Activated naive CD4-positive, alpha-beta T cell treated with Interleukin-2 at 50 U/mL for 16 hours (primary cell): ENCODE measurements around the gene PIAS1.

Source experiments
- DNase-seq: peaks from one replicate; pipeline ENCODE4 v3.0.0-alpha.2; 2020

PIAS1 gene

DNA sequence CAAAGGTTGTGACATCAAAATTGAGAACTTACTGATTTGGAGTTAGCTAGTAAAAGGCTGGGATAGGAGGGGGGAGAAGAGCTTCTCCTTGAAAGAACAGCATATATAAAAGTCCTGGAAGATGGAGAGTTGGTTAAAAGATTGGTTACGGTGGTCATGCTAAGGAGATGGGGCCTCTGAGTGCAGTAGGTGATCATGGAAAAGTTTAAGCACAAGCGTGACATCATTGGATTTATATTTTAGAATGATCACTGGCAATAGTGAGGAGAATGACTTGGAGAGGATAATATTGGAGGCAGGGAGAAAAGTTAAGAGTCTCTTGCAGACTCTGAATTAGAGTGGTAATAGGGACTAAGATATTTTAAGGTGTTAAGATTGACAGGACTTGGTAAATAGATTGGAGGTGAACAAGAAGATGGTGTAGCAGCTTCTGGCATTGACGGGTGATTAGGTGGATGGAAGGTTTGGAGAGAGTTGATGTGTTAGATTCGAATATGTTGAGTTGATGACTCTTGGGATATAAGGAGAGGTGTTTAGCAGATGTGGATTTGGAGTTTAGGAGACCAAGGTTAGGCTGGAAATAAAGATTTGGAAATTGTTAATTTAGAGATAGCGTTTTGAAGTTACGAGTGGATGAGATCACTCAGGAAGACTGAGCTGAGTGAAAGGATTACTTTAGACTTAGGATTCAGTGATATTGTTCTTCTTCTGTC is 19.6 kb downstream of the PIAS1 start:
- DNase-seq: no peak

- no peak for DNase-seq
These were observed 21.8 kb downstream of the PIAS1 start for GRCh38 chr15:68075764-68076385.

DNA sequence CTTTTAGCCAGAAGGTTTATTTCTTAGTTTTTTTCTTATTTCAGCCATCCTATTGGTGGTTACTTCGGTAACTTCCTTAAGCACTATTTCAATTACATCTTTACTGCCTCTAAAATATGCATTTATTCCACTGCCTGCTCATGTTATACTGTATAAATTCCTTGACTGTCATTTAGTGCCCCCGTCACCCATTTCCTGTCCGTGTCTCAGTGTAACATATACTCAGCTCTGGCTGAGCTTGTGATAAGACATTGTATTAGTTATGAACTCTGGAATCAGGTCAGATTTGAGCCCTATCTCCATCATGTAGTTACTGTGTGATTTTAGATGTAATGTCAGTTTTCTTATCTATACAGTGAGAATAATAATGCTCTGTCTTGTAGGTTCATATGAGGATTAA is 24.2 kb downstream of the PIAS1 start:
- no peak for DNase-seq

DNA sequence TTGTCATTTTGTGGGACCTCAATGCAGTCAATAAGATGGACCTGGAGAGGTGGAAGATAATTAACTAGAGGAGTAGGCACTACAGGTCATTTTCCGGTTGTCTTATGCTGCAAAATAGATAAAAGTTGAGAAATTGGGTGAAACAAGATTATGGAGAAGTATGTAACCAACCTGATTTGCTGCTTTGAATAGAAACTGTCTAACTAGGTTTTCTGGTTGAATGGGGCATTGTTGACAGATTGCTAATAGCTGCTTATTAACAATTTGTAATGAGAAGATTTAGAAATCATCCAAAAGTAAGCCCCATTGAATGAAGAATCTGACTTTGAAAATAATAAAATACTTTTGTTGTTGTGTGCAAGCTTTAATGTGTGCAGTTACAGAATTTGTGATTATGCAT is 26.2 kb downstream of the PIAS1 start:
- no peak for DNase-seq

- no peak for DNase-seq
These were observed 26.7 kb downstream of the PIAS1 start for GRCh38 chr15:68080783-68081182.

DNA sequence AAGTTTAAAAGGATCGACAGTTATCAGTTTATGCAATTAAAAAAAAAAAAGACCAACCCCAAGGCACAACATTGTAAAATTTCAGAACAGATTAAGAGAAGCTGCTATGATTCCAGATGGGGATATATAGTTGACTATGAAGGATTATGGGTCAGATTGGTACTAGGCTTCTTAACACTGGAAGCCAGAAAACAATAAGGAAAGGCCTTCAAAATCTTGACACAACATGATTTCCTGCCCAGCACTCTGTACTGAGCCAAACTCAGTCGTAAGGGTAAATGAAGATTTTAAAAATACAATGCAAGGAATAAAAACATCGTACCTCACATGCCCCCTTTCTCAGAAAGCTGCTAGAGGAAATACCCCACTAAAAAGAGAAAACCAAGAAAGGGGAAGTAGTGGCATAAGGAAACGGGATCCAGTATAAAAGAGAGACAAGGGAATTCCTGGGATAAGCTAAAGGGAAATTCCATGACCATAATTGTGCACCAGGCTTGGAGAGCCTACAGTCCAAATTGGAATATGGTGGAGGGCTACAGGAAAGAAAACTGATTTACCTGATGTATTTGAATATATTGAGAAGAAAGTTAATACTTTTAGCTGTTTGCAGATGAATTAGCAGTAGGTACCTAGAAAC is 27.9 kb downstream of the PIAS1 start:
- DNase-seq: no peak

GRCh38 chr15:68082735-68083134 is 28.6 kb downstream of the PIAS1 start:
- no peak for DNase-seq

DNA sequence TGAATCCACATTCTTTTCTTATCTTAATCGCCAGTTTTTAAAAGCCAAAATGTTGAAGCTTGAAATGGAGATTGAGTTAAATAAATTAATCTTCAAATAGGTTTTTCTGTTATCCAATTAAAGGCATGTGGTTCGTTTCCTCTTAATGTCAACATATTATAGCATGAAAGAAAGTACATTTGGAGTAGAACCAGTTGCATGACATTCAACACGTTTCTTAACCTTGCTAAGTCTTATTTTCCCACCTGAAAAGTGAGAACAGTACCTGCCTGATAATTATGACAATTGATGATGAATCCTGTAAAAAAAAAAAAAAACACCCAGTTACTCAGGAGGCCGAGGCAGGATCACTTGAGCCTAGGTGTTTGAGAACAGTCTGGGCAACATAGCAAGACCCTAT is 29.3 kb downstream of the PIAS1 start:
- no peak for DNase-seq

- no peak for DNase-seq
These were observed 30.9 kb downstream of the PIAS1 start for GRCh38 chr15:68085052-68085451.

GRCh38 chr15:68091743-68092142 is 37.6 kb downstream of the PIAS1 start:
- no peak for DNase-seq

- no peak for DNase-seq
These were observed 42.0 kb downstream of the PIAS1 start for GRCh38 chr15:68096099-68096498.

DNA sequence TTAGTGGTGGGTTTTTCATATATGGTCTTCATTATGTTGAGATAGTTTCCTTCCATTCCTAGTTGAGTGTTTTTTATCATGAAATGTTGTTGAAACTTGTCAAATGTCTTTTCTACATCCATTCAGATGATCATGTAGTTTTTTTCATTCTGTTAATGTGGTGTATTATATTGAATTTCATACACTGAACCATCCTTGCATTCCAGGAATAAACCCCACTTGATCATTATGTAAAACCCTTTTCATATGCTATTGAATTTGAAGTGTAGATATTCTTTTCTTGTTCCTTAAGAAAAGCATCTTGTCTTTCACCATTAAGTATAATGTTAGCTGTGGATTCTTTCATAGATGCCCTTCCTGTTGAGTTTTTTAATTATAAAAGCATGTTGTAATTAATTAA is 42.9 kb downstream of the PIAS1 start:
- DNase-seq: no peak

- no peak for DNase-seq
These were observed 44.4 kb downstream of the PIAS1 start for GRCh38 chr15:68098465-68098864.

DNA sequence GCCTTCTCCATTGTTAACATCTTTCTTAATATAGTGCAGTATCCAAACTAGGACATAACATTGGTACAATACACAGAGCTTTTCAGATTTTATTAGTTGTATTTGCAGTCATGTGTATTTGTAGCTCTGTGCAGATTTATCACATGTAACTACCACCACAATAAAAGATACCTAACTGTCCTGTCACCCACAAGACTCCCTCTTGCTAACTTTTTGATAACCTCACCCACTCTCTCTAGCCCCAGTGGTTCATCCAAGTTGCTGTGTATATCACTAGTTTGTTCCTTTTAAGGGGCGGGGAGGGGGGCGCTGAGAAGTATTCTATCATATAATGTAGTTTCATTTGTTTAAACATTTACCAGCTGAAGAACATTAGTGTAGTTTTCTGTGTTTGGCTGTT is 46.1 kb downstream of the PIAS1 start:
- no peak for DNase-seq

DNA sequence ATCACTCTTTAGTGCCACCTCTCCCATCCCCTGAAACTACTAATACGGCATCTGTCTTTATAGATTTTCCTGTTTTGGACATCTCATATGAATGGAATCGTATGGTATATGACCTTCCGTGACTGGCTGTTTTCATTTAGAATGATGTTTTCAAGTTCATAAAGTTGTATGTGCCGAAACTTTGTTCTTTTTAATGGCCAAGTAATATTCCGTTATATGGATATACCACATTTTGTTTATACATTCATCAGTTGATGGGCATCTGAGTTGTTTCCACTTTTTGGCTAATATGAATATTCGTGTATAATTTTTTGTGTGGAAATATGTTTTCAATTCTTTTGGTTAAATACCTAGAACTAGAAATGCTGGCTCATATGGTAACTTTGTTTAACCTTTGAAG is 49.5 kb downstream of the PIAS1 start:
- DNase-seq: no peak

DNA sequence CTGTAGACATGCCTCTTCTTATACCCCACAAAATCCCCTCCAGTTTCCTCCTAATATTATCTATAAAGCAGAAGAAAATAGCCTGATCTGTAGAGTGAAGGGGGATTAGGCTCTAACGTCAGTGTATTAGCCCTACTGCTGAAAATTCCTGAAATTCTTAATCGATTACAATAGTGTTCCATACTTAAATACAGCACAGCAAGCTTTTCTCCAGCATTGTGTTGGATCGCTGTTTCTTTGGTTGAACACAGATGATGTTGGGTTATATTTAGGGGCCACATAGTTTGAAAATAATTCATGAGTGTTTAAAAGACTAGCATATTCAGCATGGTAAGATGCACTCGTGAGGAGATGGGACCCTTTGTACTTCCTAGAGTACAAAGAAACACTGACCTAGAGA is 52.5 kb downstream of the PIAS1 start:
- DNase-seq: no peak

- no peak for DNase-seq
These were observed 53.0 kb downstream of the PIAS1 start for GRCh38 chr15:68107142-68107541.

- no peak for DNase-seq
These were observed 58.6 kb downstream of the PIAS1 start for GRCh38 chr15:68112706-68113105.

DNA sequence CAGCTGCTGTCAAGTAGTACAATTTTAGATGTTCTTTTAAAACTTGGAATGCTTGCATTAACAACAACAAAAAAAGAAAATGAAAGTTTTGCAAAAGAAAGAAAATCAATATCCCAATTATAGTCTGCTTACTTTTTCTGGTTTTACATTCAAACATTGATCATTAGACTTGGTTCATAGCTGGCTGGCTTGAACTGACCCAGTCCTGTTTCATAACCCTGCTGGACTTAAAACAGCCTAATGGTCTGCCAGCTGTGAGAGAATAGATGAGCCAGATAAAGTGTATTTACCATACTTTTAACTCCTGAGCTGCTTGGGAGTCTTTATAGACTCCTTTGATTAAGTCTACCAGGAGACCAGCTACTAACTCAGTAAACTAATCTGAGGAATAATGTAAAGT is 59.2 kb downstream of the PIAS1 start:
- DNase-seq: no peak

- DNase-seq: no peak
These were observed 59.6 kb downstream of the PIAS1 start for GRCh38 chr15:68113751-68114150.

DNA sequence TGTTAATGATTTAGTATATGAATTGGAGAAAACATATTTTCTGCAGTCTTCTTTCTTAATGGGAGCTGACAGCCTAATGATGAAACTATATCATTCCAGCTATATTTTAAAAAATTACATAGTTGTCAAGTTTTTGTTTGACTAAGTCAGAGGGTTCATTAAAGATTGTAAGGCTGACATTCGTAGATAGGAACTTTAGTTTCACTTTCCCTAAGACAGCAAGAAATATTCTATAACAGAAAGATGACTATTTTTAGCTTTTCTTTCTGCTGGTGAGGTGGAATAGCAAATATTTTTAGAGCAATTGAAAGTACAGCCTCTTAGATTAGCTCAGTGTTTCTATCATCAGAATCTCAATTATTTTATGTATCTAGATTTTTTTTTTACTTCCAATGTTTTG is 60.2 kb downstream of the PIAS1 start:
- DNase-seq: no peak

- DNase-seq: no peak
These were observed 60.7 kb downstream of the PIAS1 start for GRCh38 chr15:68114840-68115239.

GRCh38 chr15:68124700-68125099 is 70.6 kb downstream of the PIAS1 start:
- DNase-seq: no peak

- no peak for DNase-seq
These were observed 72.3 kb downstream of the PIAS1 start for GRCh38 chr15:68126396-68126795.

DNA sequence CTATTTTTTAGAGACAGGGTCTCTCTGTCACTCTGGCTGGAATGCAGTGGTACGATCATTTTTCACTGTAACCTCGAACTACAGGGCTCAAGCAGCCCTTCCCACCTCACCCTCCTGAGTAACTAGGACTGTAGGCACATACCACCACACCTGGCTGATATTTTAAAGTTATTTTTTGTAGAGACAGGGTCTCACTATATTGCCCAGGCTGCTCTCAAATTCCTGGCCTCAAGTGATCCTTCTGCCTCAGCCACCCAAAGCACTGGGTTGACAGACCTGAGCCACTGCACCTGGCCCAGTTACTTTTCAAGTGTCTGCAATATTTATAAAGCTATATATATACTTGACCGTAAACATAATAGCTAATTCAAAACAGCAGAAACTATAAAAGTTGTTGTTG is 75.0 kb downstream of the PIAS1 start:
- no peak for DNase-seq
